ENCODE results near the gene EFCAB6. TPM values are rescaled to one million over a fixed set of nuclear protein-coding genes. Genes with fewer than 3 reads are reported as not detected.
A peak's percentile ranks its signal among the peaks of the same experiment; 100 is the strongest.

Gene EFCAB6, protein sequence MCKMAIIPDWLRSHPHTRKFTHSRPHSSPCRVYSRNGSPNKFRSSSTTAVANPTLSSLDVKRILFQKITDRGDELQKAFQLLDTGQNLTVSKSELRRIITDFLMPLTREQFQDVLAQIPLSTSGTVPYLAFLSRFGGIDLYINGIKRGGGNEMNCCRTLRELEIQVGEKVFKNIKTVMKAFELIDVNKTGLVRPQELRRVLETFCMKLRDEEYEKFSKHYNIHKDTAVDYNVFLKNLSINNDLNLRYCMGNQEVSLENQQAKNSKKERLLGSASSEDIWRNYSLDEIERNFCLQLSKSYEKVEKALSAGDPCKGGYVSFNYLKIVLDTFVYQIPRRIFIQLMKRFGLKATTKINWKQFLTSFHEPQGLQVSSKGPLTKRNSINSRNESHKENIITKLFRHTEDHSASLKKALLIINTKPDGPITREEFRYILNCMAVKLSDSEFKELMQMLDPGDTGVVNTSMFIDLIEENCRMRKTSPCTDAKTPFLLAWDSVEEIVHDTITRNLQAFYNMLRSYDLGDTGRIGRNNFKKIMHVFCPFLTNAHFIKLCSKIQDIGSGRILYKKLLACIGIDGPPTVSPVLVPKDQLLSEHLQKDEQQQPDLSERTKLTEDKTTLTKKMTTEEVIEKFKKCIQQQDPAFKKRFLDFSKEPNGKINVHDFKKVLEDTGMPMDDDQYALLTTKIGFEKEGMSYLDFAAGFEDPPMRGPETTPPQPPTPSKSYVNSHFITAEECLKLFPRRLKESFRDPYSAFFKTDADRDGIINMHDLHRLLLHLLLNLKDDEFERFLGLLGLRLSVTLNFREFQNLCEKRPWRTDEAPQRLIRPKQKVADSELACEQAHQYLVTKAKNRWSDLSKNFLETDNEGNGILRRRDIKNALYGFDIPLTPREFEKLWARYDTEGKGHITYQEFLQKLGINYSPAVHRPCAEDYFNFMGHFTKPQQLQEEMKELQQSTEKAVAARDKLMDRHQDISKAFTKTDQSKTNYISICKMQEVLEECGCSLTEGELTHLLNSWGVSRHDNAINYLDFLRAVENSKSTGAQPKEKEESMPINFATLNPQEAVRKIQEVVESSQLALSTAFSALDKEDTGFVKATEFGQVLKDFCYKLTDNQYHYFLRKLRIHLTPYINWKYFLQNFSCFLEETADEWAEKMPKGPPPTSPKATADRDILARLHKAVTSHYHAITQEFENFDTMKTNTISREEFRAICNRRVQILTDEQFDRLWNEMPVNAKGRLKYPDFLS (N-terminal part only)
- total RNA-seq = 0.69 and 8.4 TPM in 2 replicates

DNA sequence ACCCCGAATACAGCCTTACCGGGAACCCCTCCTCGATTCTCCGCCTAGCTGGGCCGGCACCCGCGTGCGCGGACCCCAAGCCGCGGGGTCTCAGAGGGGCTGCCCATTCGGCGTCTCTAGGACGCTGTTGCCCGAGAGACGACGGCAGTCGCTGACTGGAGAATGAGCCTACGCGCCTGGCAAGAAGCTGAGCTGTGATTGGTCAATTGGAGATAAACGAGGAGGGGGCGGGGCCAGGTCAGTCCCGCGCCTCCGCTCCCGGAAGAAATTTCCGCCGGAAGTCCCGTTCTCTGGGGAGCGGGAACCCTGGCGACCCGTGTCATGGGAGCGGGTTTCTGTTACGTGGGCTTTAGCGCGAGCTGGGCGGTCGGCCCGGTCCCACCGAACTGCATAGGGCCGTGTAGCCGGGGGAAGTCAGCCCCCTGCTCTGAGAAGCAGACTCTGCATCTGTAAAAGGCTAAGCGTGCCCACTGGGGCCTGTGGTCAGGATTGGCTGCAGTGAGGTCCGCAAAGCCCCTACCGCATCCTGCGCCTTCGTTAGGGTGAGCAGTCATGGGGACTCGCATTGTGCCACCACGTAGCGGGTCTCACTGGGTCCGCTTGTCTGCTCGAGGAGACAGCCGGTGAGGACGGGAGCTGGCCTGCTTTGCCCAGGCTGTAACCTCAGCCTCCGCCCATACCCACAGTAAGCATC lies at the start of gene EFCAB6:
EFCAB6 (minus strand) TSS at position 157 of the 694 bp plus-strand sequence. CDS start 29,987 bp downstream, outside the sequence.
- peak; percentile 82 for DNase-seq (ENCODE audit: low read depth)

DNA sequence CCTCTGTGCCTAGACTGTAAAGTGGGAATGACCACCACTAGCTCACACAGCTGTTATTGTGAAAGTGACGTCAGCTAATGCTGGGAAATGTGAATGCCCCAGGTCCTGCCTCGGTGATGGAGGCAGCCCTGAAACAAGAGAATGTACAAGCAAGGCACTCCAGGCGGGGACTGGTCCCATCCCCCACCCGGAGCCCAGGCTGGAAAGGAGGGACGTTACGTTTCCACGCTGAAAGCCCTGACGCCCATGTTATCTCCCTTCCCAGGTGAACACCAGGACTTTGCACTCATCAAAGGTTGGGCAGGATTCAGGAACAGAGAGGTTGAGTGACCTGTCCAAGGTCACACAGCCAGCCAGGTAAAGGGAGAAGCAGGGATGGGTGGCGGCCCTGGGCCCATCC lies 49.4 kb upstream of the EFCAB6 start:
- DNase-seq (ENCODE audit: low read depth) = no peak

DNA sequence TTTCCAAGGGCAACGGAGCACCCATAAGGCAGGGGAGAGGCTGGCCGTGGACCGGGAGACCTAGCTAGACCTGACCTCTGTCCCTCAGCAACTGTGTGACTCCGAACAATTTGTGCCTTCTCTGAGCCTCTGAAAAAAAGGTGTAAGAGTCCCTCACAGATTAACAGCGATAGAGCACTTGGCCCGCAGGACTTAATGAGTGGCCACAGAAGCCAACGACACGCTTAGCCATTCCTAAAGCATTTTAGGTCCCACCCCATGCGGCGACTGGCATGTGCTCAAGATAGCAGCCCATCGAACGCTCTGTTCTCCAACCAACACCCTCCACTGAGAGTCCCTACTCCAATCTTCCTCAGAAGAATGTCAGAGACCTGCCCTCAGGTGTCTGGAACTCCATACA lies 48.7 kb upstream of the EFCAB6 start:
- no peak for DNase-seq (ENCODE audit: low read depth)

DNA sequence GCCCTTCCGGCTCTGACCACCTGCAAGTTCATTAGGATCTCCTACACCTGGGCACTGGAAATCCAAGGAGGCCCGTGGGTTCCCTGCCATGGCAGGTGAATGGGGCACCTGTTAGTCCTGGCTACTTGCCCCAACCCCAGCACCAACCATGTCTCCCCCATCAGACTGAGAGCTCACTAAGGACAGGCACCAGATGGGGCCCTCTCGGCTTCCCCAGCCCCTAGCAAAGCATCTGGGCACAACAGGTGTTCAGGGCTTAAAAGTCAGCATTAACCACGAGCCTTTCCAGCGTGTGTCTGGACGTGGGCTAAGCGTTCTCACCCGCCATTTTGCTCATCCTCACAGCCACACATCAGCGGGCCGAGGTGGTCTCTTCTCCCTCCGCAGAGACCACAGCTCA lies 48.0 kb upstream of the EFCAB6 start:
- DNase-seq (ENCODE audit: low read depth) = no peak

DNA sequence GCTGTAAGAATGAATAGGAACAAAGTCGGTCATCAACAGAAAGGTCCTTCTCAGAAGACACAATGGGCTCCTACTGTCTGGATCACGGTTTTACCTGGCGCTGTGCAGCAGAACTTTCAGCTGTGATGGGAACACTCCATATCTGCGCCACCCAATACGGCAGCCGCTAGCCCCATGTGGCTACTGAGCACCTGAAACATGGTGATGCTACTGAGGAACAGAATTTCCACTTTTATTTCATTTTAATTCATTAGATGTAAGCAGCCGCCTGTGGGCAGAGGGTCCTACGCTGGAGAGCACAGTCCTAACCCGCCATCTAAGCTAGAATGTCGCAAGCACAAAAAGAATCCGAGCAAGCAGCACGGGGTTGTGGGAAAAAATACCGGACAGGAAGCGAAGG lies 47.5 kb upstream of the EFCAB6 start:
- no peak for DNase-seq (ENCODE audit: low read depth)

DNA sequence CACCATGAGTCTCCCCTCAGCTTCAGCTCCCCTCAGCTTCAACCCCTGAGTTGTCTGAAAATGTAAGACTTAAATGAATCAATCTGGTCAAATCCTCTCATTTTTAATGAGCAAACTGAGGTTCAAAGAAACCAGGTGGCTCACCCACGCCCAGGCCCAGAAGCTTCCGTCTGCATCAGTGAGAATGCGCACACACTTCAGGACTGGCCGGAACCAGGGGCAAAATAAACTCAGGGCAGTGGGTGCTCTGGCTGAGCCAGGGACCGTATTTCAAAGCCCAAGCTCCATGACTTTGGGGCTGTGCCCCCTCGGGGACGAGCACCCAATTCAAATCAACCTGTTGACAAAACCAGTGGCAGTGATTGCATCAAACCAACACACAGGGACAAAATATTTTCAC lies 47.1 kb upstream of the EFCAB6 start:
- DNase-seq (ENCODE audit: low read depth) = no peak

DNA sequence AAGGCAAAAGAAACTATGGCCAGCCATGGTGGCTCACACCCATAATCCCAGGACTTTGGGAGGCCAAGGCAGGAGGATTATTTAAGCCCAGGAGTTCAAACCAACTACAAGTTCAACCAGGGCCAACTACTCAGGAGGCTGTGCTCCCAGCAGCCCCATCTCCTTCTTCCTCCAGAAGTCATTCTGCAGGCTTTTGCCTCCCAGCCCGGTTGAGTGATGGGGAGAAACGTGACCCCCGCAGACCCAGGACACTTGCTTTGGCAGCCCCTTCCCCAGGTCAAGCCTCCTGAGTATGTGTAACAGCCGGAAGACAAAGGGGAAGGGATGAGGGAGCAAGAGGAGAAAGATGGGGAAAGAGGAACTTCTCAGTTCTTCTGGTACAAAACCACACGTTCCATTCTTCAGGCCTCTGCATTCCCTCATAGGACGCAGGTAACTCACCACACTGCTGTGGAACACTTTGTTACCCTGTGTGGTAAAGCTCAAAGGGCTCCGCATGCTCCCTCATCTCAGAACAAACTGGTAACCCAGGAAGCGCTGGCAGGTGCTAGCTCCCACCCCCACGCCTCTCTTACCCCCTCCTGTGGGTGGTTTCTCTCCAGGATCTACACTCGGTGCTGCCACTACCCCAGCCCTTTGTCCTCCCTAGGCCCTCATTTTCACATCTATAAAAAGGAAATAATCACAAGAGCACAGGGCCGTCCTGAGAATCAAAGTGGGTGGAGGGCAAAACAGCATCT lies 46.2 kb upstream of the EFCAB6 start:
- no peak for DNase-seq (ENCODE audit: low read depth)

DNA sequence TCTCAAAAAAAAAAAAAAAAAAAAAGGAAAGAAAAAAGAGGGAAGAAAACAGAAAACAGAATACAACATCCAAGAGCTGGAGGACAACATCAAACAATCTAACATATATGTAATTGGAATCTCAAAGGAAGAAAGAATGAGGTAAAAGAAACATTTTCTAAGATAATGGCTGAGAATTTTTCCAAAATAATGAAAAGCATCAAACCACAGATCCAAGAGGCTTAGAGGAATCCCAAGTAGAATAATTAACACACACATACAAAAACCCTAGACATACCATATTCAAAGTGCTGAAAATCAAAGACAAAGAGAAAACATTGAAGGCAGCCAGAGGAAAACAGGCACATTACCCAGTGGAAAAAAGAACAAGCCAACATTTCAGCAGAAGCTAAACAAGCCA lies 45.3 kb upstream of the EFCAB6 start:
- no peak for DNase-seq (ENCODE audit: low read depth)

DNA sequence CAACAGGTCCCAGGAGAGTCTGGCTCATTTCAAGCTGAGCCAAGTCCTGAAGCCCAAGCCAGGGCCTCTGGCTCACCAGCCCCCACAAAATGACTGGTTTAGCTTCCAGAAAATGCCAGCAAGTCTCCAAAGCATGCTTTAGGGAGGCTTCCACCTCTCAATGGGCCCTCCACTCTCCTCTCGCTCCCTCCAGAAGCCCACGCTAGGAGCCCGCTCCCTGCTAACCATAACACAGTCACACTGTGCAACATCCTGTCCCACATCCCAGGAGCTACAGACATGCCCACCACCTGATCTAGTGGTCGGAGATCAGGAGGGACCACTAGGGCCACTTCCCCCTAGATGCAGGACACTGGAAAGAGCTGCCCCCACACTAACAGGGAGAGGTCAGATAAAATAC lies 43.3 kb upstream of the EFCAB6 start:
- DNase-seq (ENCODE audit: low read depth) = no peak

DNA sequence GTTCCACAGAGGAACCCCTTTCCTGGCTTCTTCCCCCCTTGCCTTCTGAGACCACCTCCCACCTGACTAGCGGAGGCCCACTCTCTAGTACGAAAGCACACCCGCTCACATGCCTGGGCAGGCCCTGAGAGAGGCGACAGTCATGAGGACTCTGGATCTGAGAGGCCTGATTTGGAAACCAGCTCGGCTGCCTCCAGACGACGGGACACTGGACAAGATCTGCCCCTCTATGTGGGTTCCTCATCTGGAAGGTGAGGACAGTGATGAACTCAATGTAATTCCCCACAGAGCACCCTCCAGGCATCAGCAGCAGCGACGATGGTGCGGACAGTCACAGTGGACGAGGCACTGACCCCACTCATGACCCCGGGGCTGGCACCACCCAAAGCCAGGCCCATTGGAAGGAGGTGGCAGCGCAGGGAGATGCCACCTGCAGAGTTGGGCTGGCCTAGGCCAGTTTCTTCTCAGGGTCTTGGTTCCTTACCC lies 42.7 kb upstream of the EFCAB6 start:
- no peak for DNase-seq (ENCODE audit: low read depth)

DNA sequence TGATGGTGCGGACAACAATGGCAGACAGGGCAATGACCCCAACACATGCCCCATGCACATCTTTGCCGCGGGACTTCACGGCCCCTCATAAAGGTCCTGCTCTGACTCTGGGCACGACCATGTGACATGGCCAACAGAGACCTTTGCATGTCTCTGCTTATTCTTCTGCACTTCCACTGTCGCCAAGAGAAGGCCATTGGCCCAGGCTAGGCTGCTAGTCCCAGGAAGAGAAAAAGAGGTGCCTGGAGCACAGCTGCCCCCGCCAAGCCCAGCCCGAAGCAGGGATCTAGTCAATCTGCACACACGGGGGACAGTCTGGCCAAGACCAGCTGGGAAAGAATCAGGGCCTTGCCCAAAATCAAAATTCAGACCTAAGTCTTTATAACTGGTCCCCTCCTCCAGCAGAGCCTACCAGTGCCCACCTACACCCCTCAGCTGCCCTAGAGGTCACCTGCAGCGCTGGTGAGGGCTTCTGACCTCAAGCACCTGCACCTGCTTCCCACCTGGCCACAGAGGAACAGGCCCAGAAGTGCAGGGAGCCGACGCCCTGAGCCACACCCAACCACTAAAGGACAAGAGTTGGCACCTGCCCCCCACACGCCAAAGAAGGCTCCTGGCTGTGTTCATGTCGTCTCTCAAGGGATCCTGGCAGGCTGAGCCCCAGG lies 42.1 kb upstream of the EFCAB6 start:
- DNase-seq (ENCODE audit: low read depth) = no peak

DNA sequence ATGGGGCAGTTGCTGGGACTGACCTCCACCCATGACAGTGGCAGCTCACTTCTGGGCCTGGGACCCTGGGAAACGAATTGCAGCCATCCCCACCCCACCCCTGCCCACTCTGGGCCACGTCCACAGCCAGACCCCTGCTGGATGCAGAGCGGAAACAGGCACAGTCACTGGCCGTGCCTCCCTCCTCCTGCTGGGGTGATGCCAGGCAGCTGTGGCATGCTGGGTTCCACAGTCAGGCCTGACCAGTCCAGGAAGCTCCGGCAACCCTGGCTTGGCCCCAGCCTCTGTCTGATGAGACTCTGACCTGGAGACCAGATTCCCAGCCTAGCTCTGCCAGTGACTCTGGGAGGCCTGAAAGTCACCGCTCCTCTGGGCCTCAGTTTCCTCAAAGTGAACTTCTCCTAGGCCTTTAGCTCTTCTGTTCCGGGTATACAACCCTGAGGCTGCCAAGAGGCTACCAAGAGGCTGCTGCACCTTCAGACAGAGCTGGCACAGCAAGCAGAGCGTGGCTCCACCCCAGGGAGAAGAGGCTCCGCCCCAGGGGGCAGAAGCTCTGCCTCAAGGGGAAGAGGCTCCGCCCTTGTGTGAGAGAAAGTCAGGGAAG lies 41.3 kb upstream of the EFCAB6 start:
- no peak for DNase-seq (ENCODE audit: low read depth)

DNA sequence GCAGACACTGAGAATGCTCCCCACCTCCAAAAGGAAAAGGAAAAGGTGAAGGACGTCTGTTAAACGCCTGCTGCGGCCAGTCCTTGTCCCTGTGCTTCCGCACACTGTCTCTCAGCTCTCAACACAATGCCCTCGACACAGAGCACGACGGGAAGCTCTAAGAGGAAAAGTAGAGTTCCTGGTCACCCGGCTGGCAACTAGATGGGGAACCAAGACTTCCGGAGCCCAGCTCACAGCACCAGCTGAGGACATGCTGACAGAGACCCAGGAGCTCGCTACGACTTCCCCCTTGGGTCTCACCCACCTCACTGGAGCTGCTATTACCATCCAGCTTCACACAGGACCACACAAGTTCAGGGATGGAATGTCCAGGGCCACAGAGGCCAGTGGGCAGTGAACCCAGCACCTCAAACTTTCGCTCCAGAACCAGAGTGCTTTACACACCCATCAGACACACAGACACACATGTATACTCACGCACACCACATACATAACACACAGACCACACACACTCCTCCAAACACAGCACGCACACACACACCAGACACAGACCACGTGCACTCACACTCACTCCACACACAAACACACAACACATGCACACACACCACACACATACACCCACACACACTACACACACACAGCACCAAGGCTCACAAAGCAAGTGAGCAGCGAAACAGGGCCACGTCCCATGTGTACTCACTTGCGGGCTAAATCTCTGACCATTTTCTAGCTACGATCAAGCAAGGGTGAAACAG lies 40.6 kb upstream of the EFCAB6 start:
- no peak for DNase-seq (ENCODE audit: low read depth)

DNA sequence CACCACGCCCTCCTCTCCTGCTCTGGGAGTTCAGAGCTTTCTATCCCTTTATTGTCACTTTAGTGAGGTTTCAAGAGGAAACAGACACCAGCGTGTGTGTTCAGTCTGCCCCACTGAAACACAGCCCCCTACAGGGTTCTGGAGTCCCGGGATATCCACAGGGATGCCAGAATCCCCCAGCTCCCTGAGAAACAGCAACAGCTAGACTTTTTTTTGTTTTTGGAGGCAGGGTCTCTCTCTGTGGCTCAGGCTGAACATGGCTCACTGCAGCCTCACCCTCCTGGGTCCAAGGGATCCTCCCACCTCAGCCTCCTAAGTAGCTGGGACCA lies 39.8 kb upstream of the EFCAB6 start:
- no peak for DNase-seq (ENCODE audit: low read depth)

DNA sequence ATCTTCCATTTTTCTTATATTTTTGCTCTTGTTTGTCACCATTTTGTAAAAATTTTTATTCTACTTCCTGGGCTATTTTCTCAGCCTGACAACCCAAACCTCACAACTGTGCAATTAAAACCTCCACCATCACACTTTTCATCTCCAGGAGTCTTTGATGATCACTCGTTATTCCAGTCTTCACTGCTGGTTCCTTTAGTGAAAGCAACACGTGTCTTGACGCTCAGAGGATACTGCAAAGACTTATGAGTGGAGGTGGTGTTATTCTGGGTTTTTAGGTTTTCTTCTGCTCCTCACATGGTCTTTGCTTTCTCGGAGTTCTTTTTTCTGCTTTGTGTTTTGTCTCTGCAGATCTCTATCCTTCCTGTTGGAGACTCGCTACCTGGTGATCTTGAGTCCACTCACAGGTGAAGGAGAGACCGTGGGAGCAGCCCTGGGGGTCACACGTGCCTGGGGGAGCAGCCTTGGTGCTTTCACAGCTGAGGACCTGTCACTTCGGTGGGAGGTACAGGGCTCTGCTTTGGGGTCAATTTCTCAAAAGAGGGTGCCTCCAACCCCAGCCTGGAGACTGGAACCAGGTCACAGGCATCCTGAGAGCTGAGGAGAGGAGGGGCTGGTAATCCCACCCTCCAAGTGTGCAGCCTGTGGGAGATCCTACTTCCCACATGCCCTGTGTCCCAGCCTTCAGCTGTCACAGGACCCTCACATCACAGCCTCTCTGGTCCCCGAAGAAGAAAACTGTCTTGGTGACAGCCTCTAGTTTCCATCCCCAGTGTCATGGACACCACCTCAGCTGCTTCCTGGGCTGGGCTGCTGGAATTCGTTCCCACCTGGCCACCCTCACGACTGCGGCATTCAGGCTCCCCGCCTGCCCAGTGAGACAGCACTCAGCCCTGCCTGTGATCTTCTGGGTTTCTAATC lies 39.2 kb upstream of the EFCAB6 start:
- no peak for DNase-seq (ENCODE audit: low read depth)

DNA sequence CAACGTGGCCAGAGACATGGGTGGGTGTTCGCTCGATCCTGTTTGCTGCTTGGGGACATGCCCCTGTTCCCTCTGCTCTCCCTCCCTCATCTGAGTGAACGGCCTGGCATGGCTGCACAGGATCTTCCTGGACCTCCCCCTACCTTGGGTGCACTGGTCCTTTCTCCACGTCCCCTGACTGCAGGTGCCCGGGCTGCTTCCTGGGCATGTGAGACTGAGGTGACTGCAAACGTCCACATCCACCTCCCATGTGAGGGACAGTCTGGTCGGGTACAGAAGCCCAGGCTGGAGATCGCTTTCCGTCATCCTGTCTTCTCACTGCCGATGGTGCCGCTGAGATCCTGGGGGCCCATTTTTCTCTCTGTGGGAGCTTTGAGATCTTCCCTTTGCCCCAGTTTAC lies 38.4 kb upstream of the EFCAB6 start:
- DNase-seq (ENCODE audit: low read depth) = no peak

DNA sequence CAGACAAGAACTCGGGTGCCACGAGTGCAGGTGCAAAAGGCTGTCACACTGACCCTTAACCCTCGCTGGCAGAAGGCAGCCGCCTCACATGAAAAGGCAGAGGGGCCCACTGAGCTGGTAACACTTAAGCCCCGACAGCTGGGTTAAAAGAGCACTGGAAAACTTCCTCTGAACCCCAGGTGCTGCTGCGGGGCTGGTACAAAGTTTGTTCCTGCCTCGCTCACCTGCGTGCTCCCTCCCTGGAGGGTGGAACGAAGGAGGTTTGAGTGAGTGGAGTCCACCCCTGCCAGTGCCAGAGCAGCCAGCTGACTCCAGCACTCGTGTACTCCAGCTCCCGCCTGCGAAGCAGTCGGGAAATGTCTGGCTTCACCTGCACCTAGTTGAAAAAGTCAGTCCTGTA lies 37.6 kb upstream of the EFCAB6 start:
- no peak for DNase-seq (ENCODE audit: low read depth)

All from renal cortical epithelial cell (primary cell).